ENCODE results near the gene ARID1B. TPM values are rescaled to one million over a fixed set of nuclear protein-coding genes. Genes with fewer than 3 reads are reported as not detected.

The ARID1B gene
- total and polyA plus RNA-seq, 4 donors: 7.0 to 49.0 (median 24.2) TPM

- Histone ChIP-seq H3K9me3 (ENCODE audit: control insufficient read depth in 4 of 4, low read length in 3 of 4) (no peaks in the 10 kb centered on the region), H3K27ac (ENCODE audit: low read depth in 1 of 2, low read length in 2 of 2) (peak overlapping the region; percentile 48 to 83), H3K4me1 (ENCODE audit: control insufficient read depth in 4 of 4, insufficient read depth in 4 of 4, low read length in 3 of 4) (peaks cover 16 to 41% (median 28%) of the 10 kb centered on the region in 4 donors), H3K27me3 (ENCODE audit: control insufficient read depth in 4 of 4, insufficient read depth in 4 of 4, low read length in 3 of 4) (no peaks in the 10 kb centered on the region), H3K9ac (ENCODE audit: low read depth in 1 of 2, low read length in 2 of 2) (no peak overlapping the region), H3K36me3 (ENCODE audit: control insufficient read depth in 4 of 4, insufficient read depth in 3 of 4, low read depth in 1 of 4, low read length in 3 of 4) (no peaks in the 10 kb centered on the region), H3K4me3 (ENCODE audit: low read depth in 1 of 3, low read length in 3 of 3) (no peak overlapping the region)
- no peak for DNase-seq (ENCODE audit: low spot score)
- TF ChIP-seq FOXA2 (IDR thresholded peaks at IDR 0.05) (peak; percentile 55), EGR1 (IDR thresholded peaks at IDR 0.05; ENCODE audit: low read depth in 2 of 2) (peak in 1 of 2 donors; percentile 58), JUND (IDR thresholded peaks at IDR 0.05) (peak; percentile 60 to 78), RAD21 (IDR thresholded peaks at IDR 0.05) (peak; percentile 62 to 64), GABPA (IDR thresholded peaks at IDR 0.05 in 1 of 2, conservative IDR thresholded peaks at IDR 0.05 in 1 of 2) (peak in 1 of 2 donors; percentile 68), RXRA (IDR thresholded peaks at IDR 0.05) (peak; percentile 90 to 92), TAF1 (conservative IDR thresholded peaks at IDR 0.05) (no peak), HNF4G (IDR thresholded peaks at IDR 0.05) (peak; percentile 57), SP1 (IDR thresholded peaks at IDR 0.05) (peak; percentile 87), ATF3 (IDR thresholded peaks at IDR 0.05) (no peak), MAX (IDR thresholded peaks at IDR 0.05) (peak; percentile 92), REST (IDR thresholded peaks at IDR 0.05) (peak; percentile 91), FOXA1 (IDR thresholded peaks at IDR 0.05) (no peak), NR2F2 (IDR thresholded peaks at IDR 0.05) (peak; percentile 71), YY1 (IDR thresholded peaks at IDR 0.05) (peak; percentile 71), HNF4A (conservative IDR thresholded peaks at IDR 0.05) (peak; percentile 85 to 93), CTCF (IDR thresholded peaks at IDR 0.05; ENCODE audit: low read depth, low read length, missing input control) (no peak)
- TF ChIP-seq, protein P1, sequence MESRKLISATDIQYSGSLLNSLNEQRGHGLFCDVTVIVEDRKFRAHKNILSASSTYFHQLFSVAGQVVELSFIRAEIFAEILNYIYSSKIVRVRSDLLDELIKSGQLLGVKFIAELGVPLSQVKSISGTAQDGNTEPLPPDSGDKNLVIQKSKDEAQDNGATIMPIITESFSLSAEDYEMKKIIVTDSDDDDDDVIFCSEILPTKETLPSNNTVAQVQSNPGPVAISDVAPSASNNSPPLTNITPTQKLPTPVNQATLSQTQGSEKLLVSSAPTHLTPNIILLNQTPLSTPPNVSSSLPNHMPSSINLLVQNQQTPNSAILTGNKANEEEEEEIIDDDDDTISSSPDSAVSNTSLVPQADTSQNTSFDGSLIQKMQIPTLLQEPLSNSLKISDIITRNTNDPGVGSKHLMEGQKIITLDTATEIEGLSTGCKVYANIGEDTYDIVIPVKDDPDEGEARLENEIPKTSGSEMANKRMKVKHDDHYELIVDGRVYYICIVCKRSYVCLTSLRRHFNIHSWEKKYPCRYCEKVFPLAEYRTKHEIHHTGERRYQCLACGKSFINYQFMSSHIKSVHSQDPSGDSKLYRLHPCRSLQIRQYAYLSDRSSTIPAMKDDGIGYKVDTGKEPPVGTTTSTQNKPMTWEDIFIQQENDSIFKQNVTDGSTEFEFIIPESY (IDR thresholded peaks at IDR 0.05): peak; percentile 72
- 23% methylated on average over 6 of the region's 6 CpGs for WGBS
Observed at GRCh38 chr6:156955494-156956183, 178.5 kb downstream of the ARID1B start.

Measured in liver (tissue), 9 donors.